ENCODE data around the gene RPS2. TPM values are rescaled to one million over a fixed set of nuclear protein-coding genes. Genes with fewer than 3 reads are reported as not detected.

Gene RPS2
- total and polyA plus RNA-seq, 12 donors, result 691 to 3,593 (median 903) TPM

- DNase-seq, result no peak
- Histone ChIP-seq H3K27me3 (peaks cover 18 to 64% (median 49%) of the 10 kb centered on the region in 7 donors), H3K9me3 (no peaks in the 10 kb centered on the region), H3K36me3 (peaks cover 0 to 40% (median 29%) of the 10 kb centered on the region in 9 donors), H3K4me3 (no peak overlapping the region), H3K4me1 (peaks cover 11 to 43% (median 30%) of the 10 kb centered on the region in 9 donors), H3K27ac (no peak overlapping the region)
- TF ChIP-seq, protein P1, sequence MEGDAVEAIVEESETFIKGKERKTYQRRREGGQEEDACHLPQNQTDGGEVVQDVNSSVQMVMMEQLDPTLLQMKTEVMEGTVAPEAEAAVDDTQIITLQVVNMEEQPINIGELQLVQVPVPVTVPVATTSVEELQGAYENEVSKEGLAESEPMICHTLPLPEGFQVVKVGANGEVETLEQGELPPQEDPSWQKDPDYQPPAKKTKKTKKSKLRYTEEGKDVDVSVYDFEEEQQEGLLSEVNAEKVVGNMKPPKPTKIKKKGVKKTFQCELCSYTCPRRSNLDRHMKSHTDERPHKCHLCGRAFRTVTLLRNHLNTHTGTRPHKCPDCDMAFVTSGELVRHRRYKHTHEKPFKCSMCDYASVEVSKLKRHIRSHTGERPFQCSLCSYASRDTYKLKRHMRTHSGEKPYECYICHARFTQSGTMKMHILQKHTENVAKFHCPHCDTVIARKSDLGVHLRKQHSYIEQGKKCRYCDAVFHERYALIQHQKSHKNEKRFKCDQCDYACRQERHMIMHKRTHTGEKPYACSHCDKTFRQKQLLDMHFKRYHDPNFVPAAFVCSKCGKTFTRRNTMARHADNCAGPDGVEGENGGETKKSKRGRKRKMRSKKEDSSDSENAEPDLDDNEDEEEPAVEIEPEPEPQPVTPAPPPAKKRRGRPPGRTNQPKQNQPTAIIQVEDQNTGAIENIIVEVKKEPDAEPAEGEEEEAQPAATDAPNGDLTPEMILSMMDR (IDR thresholded peaks at IDR 0.05), result no peak
- no peak for ATAC-seq
- WGBS, 2 donors, result 66 to 68% methylated on average over 5 of the region's 5 CpGs
- intact Hi-C loops (cut with DNase I), result loop anchor here in 1 of 10 donors (10.0 kb wide), 1 partner anchor 57 kb away; no protein-coding TSS in a partner anchor
These were observed 17.4 kb upstream of the RPS2 start for GRCh38 chr16:1982013-1982433.

GRCh38 chr16:1981398-1981836 lies 16.8 kb upstream of the RPS2 start, which contains the start of gene NOXO1:
Gene NOXO1, minus strand, starts transcription at chr16:1981469. Its CDS starts 290 bp downstream, at chr16:1981179.
- no peak within 1 kb of the TSS for H3K27ac ChIP-seq
- WGBS, 2 donors, result 34 to 39% methylated on average over 6 of the region's 6 CpGs
- H3K36me3 ChIP-seq, result peaks cover 1 to 40% (median 33%) of the 10 kb centered on the region in 9 donors
- no peak for DNase-seq
- no peak within 1 kb of the TSS for H3K4me3 ChIP-seq
- intact Hi-C loops (cut with DNase I), result loop anchor here in 1 of 10 donors (10.0 kb wide), 1 partner anchor 57 kb away; no protein-coding TSS in a partner anchor
- peaks cover 18 to 66% (median 54%) of the 10 kb centered on the region in 7 donors for H3K27me3 ChIP-seq
- no peaks in the 10 kb centered on the region for H3K9me3 ChIP-seq
- no peak for ATAC-seq
- peaks cover 11 to 43% (median 30%) of the 10 kb centered on the region in 9 donors for H3K4me1 ChIP-seq
- TF ChIP-seq, protein P1 (IDR thresholded peaks at IDR 0.05), result no peak

GRCh38 chr16:1980770-1981087 lies 16.1 kb upstream of the RPS2 start:
- intact Hi-C loops (cut with DNase I), result loop anchor here in 1 of 10 donors (10.0 kb wide), 1 partner anchor 56 kb away; no protein-coding TSS in a partner anchor
- Histone ChIP-seq H3K4me1 (peaks cover 11 to 43% (median 30%) of the 10 kb centered on the region in 9 donors), H3K27me3 (peaks cover 18 to 73% (median 60%) of the 10 kb centered on the region in 7 donors), H3K4me3 (no peak overlapping the region), H3K27ac (no peak overlapping the region), H3K9me3 (no peaks in the 10 kb centered on the region), H3K36me3 (peaks cover 7 to 40% (median 33%) of the 10 kb centered on the region in 9 donors)
- DNase-seq (no peak), ATAC-seq (no peak)
- TF ChIP-seq, protein P1 (IDR thresholded peaks at IDR 0.05), result no peak
- 20 to 21% methylated on average over 16 of the region's 16 CpGs for WGBS, 2 donors

DNA sequence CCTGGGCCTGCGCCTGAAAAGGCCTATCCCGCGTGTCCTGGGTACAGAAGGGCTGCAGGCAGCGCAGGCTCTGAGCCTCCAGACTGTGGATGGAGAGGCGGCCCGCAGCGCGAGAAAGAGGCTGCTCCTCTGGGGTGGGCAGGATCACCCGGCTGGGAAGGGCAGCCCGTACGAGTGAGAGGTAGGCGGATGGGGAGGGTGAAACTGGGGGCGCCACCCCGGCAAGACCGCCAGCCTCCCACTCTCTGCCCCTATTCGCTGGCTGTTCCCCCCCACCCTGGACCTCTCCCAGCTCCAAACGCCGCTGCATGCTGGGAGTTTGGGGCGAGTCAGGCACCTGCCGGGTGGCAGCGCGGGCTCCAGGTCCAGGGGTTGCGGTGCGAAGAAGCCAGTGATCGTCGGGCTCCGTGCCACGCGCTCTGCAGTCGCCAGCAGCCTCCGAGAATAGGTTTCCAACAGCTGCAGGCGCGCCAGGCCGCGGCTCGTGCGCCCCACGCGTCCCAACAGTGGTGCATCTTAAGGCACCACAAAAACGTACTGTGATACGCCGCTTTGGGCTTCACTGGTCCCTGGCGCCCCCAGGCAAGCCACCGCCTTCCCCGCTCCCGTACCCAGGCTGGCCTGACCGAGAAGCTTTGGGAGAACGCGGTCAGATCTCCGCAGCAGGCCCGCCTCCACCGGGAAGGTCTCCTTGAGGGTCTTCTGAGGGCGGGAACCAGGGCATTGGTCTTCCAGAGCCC lies 15.6 kb upstream of the RPS2 start:
- ATAC-seq (no peak), DNase-seq (no peak)
- no peak overlapping the region for H3K27ac ChIP-seq
- TF ChIP-seq, protein P1 (IDR thresholded peaks at IDR 0.05), result no peak
- H3K27me3 ChIP-seq, result peaks cover 18 to 79% (median 64%) of the 10 kb centered on the region in 7 donors
- H3K4me3 ChIP-seq, result no peak overlapping the region
- no peaks in the 10 kb centered on the region for H3K9me3 ChIP-seq
- peaks cover 12 to 40% (median 35%) of the 10 kb centered on the region in 9 donors for H3K36me3 ChIP-seq
- intact Hi-C loops (cut with DNase I), result loop anchor here in 1 of 10 donors (10.0 kb wide), 1 partner anchor 55 kb away; no protein-coding TSS in a partner anchor
- peaks cover 11 to 39% (median 28%) of the 10 kb centered on the region in 9 donors for H3K4me1 ChIP-seq
- WGBS, 2 donors, result 3 to 5% methylated on average over 53 of the region's 53 CpGs

Measured in heart right ventricle (tissue), 16 donors.